ENCODE measurements around the gene P3H4.
"Not testable (repeated sequence)": the region's sequence is repeated elsewhere in the genome, so short reads cannot be mapped to it uniquely, and the experiment has no call there.

P3H4 gene

DNA sequence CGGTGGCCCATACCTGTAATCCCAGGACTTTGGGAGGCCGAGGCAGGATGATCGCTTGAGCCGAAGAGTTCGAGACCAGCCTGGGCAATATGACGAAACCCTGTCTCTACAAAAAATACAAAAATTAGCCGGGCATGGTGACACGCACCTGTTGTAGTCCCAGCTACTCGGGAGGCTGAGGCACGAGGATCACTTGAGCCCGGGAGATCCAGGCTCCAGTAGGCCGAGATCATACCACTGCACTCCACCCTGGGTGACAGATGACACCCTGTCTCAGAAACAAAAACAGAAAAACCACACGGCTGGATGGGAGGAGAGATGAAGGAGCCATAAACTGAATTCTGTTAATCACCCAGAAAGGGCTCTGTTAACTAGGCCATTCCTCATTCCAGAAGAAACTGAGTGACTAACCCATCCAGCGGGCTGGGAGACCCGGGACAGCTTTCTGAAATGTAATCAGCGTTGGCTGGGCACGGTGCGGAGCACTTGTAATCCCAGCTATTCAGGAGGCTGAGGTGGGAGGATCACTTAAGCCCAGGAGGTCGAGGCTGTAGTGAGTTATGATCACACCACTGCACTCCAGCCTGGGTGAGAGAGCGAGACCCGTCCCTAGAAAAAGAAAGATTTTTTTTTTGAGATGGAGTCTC lies 24.9 kb upstream of the P3H4 start:
- Histone ChIP-seq H3K4me3 (ENCODE audit: low read length in 2 of 2) (peak overlapping the region; percentile 65 to 79), H3K27me3 (ENCODE audit: control insufficient read depth in 2 of 2, insufficient read depth in 2 of 2, low read length in 2 of 2) (no peaks in the 10 kb centered on the region), H3K4me1 (ENCODE audit: control insufficient read depth in 2 of 2, insufficient read depth in 2 of 2, low read length in 2 of 2) (peaks cover 3 to 7% of the 10 kb centered on the region in 2 donors), H3K9ac (ENCODE audit: low read depth in 1 of 2, low read length in 2 of 2) (peak overlapping the region; percentile 34 to 68), H3K9me3 (ENCODE audit: control insufficient read depth in 2 of 2, low read length in 2 of 2) (no peaks in the 10 kb centered on the region), H3K36me3 (ENCODE audit: control insufficient read depth in 2 of 2, insufficient read depth in 2 of 2, low read length in 2 of 2) (no peaks in the 10 kb centered on the region), H3K27ac (ENCODE audit: low read depth in 2 of 2, low read length in 2 of 2) (no peak overlapping the region)

DNA sequence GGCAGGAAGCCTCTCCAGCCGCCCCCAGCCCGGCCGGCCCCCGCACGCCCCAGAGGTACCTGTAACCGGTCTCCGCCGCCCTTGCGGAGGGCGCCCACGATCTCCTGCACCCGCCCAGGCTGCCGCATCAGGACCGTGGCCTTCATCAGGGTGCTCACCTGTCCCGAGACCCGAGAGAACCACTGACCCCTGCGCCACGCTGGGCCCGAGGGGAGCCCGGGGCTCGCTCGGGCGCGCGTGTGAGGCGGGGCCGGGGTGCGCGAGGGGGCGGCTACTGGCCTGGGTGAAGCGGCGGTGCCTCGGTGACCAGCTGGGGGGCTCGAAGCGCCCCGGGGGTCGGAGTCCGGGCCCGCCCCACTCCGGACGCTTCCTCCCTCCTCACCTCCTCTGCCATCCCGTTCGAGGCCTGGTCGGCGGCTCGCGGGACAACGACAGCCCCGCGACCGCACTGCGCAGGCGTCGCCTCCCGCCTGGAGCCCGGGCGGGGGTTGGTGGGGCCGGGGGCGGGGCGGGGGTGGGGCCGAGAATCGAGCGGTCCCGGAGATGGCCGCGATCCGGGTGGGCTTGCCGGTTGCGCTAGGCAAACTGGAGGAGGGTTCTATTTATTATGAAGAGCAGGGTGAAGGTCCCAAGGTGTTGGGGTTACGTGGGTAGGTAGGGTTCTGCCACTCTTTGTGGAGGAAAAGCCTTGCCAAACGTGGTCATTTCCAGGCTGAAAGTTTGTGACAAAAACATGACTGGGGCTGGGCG lies 24.2 kb upstream of the P3H4 start, which contains the start of gene NT5C3B:
Gene NT5C3B (minus strand): TSS at position 433 of the 750 bp plus-strand sequence. CDS start 39 bp downstream, at position 394.
- H3K4me1 ChIP-seq (ENCODE audit: control insufficient read depth in 2 of 2, insufficient read depth in 2 of 2, low read length in 2 of 2): peaks cover 3 to 7% of the 10 kb centered on the region in 2 donors
- H3K4me3 ChIP-seq (ENCODE audit: low read length in 2 of 2): peak within 1 kb of the TSS; percentile 65 to 79
- peak within 1 kb of the TSS; percentile 68 to 71 for H3K9ac ChIP-seq (ENCODE audit: low read depth in 1 of 2, low read length in 2 of 2)
- no peaks in the 10 kb centered on the region for H3K9me3 ChIP-seq (ENCODE audit: control insufficient read depth in 2 of 2, low read length in 2 of 2)
- H3K27ac ChIP-seq (ENCODE audit: low read depth in 2 of 2, low read length in 2 of 2): peak within 1 kb of the TSS in 1 of 2 donors; percentile 23
- H3K36me3 ChIP-seq (ENCODE audit: control insufficient read depth in 2 of 2, insufficient read depth in 2 of 2, low read length in 2 of 2): peaks cover 0 to 4% of the 10 kb centered on the region in 2 donors
- H3K27me3 ChIP-seq (ENCODE audit: control insufficient read depth in 2 of 2, insufficient read depth in 2 of 2, low read length in 2 of 2): no peaks in the 10 kb centered on the region

DNA sequence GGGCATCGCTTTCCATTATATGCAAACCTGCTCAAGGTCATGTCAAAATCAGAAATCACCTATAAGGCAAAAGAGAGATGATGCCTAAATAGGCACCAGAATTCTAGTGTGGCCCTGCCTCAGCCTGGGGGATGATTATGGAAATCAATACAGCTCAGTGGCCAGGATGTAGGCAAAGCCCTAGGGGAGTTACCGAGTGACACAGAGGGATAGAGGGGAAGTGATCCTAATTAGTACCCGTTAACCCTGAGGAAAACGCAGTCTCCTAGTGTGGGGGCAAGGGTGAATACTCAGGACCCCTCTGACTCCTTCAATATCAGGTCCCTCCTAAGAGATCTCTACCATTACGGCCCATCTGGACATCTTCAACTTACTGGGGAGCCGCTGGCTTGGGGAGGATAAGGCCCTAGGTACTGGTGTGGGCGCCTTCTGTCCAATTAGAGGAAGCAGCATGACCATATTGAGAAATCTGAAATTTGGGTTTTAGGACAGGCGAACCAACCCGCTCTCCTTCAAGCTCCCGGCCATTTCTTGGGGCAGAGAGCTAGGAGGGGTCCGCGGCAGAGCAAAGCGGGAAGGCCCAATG lies 23.6 kb upstream of the P3H4 start:
- Histone ChIP-seq H3K36me3 (ENCODE audit: control insufficient read depth in 2 of 2, insufficient read depth in 2 of 2, low read length in 2 of 2) (peaks cover 0 to 6% of the 10 kb centered on the region in 2 donors), H3K4me1 (ENCODE audit: control insufficient read depth in 2 of 2, insufficient read depth in 2 of 2, low read length in 2 of 2) (peaks cover 3 to 7% of the 10 kb centered on the region in 2 donors), H3K4me3 (ENCODE audit: low read length in 2 of 2) (peak overlapping the region; percentile 62 to 79), H3K27me3 (ENCODE audit: control insufficient read depth in 2 of 2, insufficient read depth in 2 of 2, low read length in 2 of 2) (no peaks in the 10 kb centered on the region), H3K9me3 (ENCODE audit: control insufficient read depth in 2 of 2, low read length in 2 of 2) (no peaks in the 10 kb centered on the region), H3K27ac (ENCODE audit: low read depth in 2 of 2, low read length in 2 of 2) (peak overlapping the region in 1 of 2 donors; percentile 23), H3K9ac (ENCODE audit: low read depth in 1 of 2, low read length in 2 of 2) (peak overlapping the region; percentile 52 to 71)

DNA sequence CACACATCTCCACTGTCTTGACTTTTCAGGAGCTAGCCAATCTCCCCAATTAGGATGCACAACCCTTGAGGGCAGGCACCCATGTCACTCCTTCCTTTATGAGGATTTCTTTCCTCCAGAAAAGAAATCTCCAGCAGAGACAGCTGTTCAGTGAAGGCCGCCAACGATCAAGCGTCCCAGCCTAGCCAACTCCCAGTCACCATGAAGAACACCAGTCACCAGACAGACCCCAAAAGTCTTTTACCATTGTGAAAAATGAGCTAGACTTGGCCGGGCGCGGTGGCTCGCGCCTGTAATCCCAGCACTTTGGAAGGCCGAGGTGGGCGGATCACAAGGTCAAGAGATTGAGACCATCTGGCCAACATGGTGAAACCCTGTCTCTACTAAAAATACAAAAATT lies 18.2 kb upstream of the P3H4 start:
- H3K36me3 ChIP-seq (ENCODE audit: control insufficient read depth in 2 of 2, insufficient read depth in 2 of 2, low read length in 2 of 2): peaks cover 0 to 17% of the 10 kb centered on the region in 2 donors
- not testable (repeated sequence) for H3K27ac ChIP-seq (ENCODE audit: low read depth in 2 of 2, low read length in 2 of 2); H3K4me1 ChIP-seq (ENCODE audit: control insufficient read depth in 2 of 2, insufficient read depth in 2 of 2, low read length in 2 of 2); H3K9me3 ChIP-seq (ENCODE audit: control insufficient read depth in 2 of 2, low read length in 2 of 2); H3K9ac ChIP-seq (ENCODE audit: low read depth in 1 of 2, low read length in 2 of 2); H3K4me3 ChIP-seq (ENCODE audit: low read length in 2 of 2); H3K27me3 ChIP-seq (ENCODE audit: control insufficient read depth in 2 of 2, insufficient read depth in 2 of 2, low read length in 2 of 2)

DNA sequence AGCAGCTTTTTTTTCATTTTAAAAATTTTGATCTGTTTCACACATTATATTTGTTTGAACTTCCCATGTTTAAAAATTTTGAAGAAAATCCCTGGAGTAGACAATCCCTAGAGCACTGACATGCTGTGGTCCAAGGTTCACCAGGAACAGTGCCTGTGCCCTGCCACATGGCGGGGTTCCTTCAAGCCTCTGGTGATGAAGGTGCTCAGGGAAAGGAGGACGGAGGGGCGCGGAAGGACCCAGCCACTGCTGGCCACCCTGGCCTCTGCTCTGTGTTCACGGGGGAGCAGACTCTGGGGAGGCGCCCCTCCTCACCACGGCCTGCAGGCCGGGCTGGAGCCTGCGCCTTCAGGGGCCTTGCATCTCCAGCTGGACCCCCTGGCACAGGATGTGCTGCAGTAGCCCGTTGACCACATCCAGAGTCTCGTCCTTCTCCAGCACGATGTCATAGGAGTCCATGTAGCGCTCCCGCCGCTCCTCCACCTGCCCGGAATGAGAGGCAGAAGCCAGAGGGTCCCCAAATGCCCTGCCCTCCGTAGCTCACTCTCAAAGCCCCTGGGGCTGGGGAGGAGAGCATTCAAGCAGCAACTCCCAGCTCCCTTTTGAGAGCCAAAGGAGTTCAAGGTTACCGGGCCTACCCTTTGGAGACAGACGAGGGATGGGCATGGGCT lies 13.6 kb upstream of the P3H4 start:
- Histone ChIP-seq H3K9me3 (ENCODE audit: control insufficient read depth in 2 of 2, low read length in 2 of 2) (no peaks in the 10 kb centered on the region), H3K4me3 (ENCODE audit: low read length in 2 of 2) (no peak overlapping the region), H3K4me1 (ENCODE audit: control insufficient read depth in 2 of 2, insufficient read depth in 2 of 2, low read length in 2 of 2) (no peaks in the 10 kb centered on the region), H3K36me3 (ENCODE audit: control insufficient read depth in 2 of 2, insufficient read depth in 2 of 2, low read length in 2 of 2) (peaks cover 0 to 14% of the 10 kb centered on the region in 2 donors), H3K27ac (ENCODE audit: low read depth in 2 of 2, low read length in 2 of 2) (no peak overlapping the region), H3K27me3 (ENCODE audit: control insufficient read depth in 2 of 2, insufficient read depth in 2 of 2, low read length in 2 of 2) (no peaks in the 10 kb centered on the region), H3K9ac (ENCODE audit: low read depth in 1 of 2, low read length in 2 of 2) (no peak overlapping the region)

DNA sequence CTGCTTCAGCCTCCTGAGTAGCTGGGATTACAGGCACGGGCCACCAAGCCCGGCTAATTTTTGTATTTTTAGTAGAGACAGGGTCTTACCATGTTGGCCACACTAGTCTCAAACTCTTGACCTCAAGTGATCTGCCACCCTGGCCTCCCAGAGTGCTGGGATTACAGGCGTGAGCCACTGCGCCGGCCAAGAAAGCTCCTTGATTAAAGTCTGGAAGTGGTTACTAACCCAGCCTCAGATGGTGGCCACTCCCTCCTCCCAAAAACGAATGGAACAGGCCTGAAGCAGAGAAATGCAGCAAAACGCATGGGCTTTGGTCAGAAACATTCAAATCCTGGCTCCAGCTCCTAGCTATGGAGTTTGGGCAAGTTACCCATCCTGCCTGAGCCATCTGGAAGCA lies 12.3 kb upstream of the P3H4 start:
- Histone ChIP-seq H3K4me3 (ENCODE audit: low read length in 2 of 2) (no peak overlapping the region), H3K36me3 (ENCODE audit: control insufficient read depth in 2 of 2, insufficient read depth in 2 of 2, low read length in 2 of 2) (peaks cover 0 to 10% of the 10 kb centered on the region in 2 donors), H3K4me1 (ENCODE audit: control insufficient read depth in 2 of 2, insufficient read depth in 2 of 2, low read length in 2 of 2) (no peaks in the 10 kb centered on the region), H3K27ac (ENCODE audit: low read depth in 2 of 2, low read length in 2 of 2) (no peak overlapping the region), H3K9me3 (ENCODE audit: control insufficient read depth in 2 of 2, low read length in 2 of 2) (no peaks in the 10 kb centered on the region), H3K27me3 (ENCODE audit: control insufficient read depth in 2 of 2, insufficient read depth in 2 of 2, low read length in 2 of 2) (no peaks in the 10 kb centered on the region), H3K9ac (ENCODE audit: low read depth in 1 of 2, low read length in 2 of 2) (no peak overlapping the region)

DNA sequence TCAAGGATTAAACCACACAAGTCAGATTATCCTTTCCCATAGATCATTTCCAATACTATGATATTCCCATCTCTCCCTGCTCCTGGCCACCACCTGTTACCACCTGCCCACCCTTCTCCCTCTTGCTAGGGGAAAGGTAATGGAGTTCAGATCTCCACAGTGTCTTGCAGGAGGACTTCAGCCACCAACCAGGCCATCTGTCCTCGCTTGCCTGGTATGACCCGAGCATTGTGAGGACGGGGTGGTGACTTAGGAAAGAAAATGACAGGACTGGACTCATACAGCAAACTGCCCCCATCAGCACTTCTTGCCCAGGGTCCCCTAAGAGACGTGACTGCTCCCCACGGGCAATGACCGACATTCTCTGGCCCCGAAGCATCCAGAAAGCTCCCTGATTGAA lies 11.8 kb upstream of the P3H4 start:
- H3K9ac ChIP-seq (ENCODE audit: low read depth in 1 of 2, low read length in 2 of 2): no peak overlapping the region
- H3K27ac ChIP-seq (ENCODE audit: low read depth in 2 of 2, low read length in 2 of 2): no peak overlapping the region
- no peaks in the 10 kb centered on the region for H3K4me1 ChIP-seq (ENCODE audit: control insufficient read depth in 2 of 2, insufficient read depth in 2 of 2, low read length in 2 of 2)
- no peak overlapping the region for H3K4me3 ChIP-seq (ENCODE audit: low read length in 2 of 2)
- peaks cover 0 to 10% of the 10 kb centered on the region in 2 donors for H3K36me3 ChIP-seq (ENCODE audit: control insufficient read depth in 2 of 2, insufficient read depth in 2 of 2, low read length in 2 of 2)
- H3K27me3 ChIP-seq (ENCODE audit: control insufficient read depth in 2 of 2, insufficient read depth in 2 of 2, low read length in 2 of 2): no peaks in the 10 kb centered on the region
- no peaks in the 10 kb centered on the region for H3K9me3 ChIP-seq (ENCODE audit: control insufficient read depth in 2 of 2, low read length in 2 of 2)

DNA sequence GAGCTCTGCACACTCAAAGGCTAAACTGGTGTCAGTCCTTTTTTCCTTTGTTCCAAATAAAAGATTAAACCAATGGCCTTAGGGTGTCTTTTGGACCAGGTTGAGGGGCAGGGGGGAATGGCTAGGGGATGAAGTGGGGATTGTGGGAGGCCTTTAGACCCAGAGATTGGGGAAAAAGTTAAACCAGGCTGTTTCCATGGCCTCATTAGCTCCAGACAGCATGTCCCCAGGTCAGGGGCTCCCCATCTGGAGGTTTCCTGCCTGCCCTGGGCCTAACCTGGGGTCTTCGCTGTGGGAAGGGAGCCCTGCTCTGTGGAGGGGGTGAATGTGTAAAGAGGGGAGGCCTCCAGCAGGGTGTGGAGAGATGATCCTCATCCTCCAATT lies 11.4 kb upstream of the P3H4 start:
- Histone ChIP-seq H3K36me3 (ENCODE audit: control insufficient read depth in 2 of 2, insufficient read depth in 2 of 2, low read length in 2 of 2) (peaks cover 0 to 10% of the 10 kb centered on the region in 2 donors), H3K4me1 (ENCODE audit: control insufficient read depth in 2 of 2, insufficient read depth in 2 of 2, low read length in 2 of 2) (no peaks in the 10 kb centered on the region), H3K27me3 (ENCODE audit: control insufficient read depth in 2 of 2, insufficient read depth in 2 of 2, low read length in 2 of 2) (no peaks in the 10 kb centered on the region), H3K4me3 (ENCODE audit: low read length in 2 of 2) (no peak overlapping the region), H3K9me3 (ENCODE audit: control insufficient read depth in 2 of 2, low read length in 2 of 2) (no peaks in the 10 kb centered on the region), H3K9ac (ENCODE audit: low read depth in 1 of 2, low read length in 2 of 2) (no peak overlapping the region), H3K27ac (ENCODE audit: low read depth in 2 of 2, low read length in 2 of 2) (no peak overlapping the region)

DNA sequence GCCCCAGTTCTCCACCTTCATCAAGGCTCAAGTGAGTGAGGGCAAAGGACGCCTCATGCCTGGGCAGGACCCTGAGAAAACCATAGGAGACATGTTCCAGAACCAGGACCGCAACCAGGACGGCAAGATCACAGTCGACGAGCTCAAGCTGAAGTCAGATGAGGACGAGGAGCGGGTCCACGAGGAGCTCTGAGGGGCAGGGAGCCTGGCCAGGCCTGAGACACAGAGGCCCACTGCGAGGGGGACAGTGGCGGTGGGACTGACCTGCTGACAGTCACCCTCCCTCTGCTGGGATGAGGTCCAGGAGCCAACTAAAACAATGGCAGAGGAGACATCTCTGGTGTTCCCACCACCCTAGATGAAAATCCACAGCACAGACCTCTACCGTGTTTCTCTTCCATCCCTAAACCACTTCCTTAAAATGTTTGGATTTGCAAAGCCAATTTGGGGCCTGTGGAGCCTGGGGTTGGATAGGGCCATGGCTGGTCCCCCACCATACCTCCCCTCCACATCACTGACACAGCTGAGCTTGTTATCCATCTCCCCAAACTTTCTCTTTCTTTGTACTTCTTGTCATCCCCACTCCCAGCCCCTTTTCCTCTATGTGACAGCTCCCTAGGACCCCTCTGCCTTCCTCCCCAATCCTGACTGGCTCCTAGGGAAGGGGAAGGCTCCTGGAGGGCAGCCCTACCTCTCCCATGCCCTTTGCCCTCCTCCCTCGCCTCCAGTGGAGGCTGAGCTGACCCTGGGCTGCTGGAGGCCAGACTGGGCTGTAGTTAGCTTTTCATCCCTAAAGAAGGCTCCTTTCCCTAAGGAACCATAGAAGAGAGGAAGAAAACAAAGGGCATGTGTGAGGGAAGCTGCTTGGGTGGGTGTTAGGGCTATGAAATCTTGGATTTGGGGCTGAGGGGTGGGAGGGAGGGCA lies 10.7 kb upstream of the P3H4 start:
- Histone ChIP-seq H3K9ac (ENCODE audit: low read depth in 1 of 2, low read length in 2 of 2) (no peak overlapping the region), H3K9me3 (ENCODE audit: control insufficient read depth in 2 of 2, low read length in 2 of 2) (no peaks in the 10 kb centered on the region), H3K27ac (ENCODE audit: low read depth in 2 of 2, low read length in 2 of 2) (no peak overlapping the region), H3K4me1 (ENCODE audit: control insufficient read depth in 2 of 2, insufficient read depth in 2 of 2, low read length in 2 of 2) (no peaks in the 10 kb centered on the region), H3K4me3 (ENCODE audit: low read length in 2 of 2) (no peak overlapping the region), H3K27me3 (ENCODE audit: control insufficient read depth in 2 of 2, insufficient read depth in 2 of 2, low read length in 2 of 2) (no peaks in the 10 kb centered on the region), H3K36me3 (ENCODE audit: control insufficient read depth in 2 of 2, insufficient read depth in 2 of 2, low read length in 2 of 2) (peaks cover 0 to 6% of the 10 kb centered on the region in 2 donors)

Measured in mucosa of rectum (tissue), 2 donors.